AG09319 (cell line): ENCODE results near the gene GRID1.

Experiments
- DNase-seq: peaks from one replicate; pipeline ENCODE4 v3.0.0-alpha.2; 2010; ENCODE audit warnings: low read depth; ENCODE audit errors: extremely low read depth
- TF ChIP-seq, protein P1 (sequence below): IDR thresholded peaks from 2 replicates; pipeline ENCODE4 v1.5.1; 2011; ENCODE audit warnings: low read depth, mild to moderate bottlenecking, inconsistent platforms, low read length, moderate library complexity

Gene GRID1

DNA sequence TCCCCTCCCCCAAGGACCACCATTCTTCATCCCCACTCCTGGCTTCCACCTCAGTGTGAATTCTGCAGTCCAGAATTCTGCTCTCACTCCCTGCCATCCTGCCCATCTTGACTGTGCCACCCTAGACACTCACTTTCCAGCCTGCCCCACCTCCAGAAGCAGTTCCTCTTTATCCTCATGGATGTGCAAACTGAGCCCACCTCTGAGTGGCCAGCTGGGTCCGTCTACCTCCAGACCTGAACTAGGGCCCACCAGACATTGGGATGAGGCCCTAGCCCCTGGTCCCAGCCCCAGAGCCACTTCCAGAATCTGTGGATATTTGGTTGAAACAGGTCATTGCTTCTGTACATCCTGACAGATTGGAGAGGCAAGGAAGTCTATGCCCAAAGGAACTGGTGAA, 58.5 kb downstream of the GRID1 start:
- TF ChIP-seq, protein P1, sequence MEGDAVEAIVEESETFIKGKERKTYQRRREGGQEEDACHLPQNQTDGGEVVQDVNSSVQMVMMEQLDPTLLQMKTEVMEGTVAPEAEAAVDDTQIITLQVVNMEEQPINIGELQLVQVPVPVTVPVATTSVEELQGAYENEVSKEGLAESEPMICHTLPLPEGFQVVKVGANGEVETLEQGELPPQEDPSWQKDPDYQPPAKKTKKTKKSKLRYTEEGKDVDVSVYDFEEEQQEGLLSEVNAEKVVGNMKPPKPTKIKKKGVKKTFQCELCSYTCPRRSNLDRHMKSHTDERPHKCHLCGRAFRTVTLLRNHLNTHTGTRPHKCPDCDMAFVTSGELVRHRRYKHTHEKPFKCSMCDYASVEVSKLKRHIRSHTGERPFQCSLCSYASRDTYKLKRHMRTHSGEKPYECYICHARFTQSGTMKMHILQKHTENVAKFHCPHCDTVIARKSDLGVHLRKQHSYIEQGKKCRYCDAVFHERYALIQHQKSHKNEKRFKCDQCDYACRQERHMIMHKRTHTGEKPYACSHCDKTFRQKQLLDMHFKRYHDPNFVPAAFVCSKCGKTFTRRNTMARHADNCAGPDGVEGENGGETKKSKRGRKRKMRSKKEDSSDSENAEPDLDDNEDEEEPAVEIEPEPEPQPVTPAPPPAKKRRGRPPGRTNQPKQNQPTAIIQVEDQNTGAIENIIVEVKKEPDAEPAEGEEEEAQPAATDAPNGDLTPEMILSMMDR = no peak
- no peak for DNase-seq

DNA sequence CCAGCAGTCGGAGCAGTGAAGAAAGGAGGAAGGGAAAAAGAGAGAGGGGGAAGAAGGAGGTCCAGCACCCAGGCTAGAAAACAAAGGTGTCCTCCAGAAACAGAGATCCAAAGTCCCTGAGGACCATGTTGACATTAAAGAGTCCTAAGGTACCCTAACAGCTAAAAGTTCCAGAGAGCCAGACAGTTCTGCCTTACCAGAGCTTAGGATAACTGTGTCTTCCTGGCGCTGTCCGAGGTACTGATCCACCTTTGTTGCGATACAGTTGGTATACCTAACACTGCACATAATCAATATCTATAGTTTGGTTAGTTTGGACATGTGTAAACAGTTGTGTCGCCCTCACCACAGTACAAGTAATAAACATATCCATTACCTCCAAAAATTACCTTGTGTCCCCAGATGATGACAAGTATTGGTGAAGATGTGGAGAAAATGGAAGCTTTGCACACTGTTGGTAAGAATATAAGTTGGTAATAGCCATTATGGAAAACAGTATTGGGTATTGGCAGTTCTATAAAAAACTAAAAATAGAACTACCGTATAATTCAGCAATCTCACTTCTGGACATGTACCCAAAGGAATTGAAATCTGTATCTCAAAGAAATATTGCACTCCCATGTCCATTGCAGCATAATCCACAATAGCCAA, 59.8 kb downstream of the GRID1 start:
- TF ChIP-seq, protein P1 = no peak

DNA sequence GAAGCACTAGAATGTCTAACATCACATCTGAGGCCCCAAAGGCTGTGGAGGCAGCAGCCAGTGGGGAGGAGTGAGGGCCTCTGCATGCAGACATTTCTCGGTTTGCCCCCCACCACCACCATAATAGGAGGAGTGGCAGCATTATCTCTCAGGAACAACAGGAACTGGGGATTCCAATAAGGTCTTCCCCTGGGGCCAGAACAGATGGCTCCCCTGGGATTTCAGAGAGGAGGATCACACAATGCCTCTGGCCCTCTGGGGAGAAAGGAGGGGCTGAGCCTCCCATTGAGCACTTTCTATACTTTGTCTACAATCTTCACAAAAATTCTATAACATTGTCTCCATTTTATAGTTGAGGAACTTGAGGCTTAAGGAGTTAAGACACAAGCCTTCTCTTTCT, 61.1 kb downstream of the GRID1 start:
- DNase-seq = no peak
- TF ChIP-seq, protein P1 = no peak

More for the DNA sequence above, 59.8 kb downstream of the GRID1 start:
- DNase-seq = no peak

DNA sequence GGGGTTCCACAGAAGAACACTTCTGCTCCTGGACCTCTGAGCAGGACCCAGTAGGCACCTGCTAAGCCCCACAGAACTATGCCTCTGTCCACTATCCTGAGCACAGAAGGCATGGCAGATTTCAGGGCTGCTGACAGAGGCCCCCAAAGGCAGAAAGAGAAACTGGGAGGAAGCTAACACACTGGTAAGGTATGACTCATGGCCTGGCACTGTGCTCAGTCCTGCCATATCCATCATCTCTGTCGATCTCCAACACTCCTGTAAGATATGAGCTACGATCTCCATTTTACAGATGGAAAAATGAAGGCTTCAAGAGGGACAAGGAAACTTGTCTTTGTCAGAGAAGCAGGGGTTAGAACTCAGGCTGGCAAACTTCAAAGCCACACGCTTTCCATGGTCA, 62.2 kb downstream of the GRID1 start:
- TF ChIP-seq, protein P1 = no peak
- DNase-seq = no peak

DNA sequence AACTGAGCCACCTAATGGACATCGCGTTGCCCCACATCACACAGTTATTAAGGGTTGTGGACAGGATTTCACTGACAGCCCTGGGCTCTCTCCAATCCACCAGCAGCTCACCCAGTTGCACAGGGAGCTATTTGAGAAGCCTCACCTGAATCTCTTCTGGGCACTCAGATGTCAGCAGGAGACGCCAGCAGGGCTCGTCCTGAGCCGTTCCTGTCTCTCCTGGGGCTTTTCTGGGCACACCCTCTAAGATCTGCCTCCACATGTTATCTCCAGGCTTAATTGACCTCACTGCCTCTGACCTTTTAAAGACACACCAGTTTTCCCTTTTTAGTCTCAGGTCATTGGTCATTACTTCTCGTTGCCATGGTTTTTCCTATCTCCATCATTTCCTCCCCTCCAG, 63.0 kb downstream of the GRID1 start:
- TF ChIP-seq, protein P1 = no peak
- DNase-seq = no peak

DNA sequence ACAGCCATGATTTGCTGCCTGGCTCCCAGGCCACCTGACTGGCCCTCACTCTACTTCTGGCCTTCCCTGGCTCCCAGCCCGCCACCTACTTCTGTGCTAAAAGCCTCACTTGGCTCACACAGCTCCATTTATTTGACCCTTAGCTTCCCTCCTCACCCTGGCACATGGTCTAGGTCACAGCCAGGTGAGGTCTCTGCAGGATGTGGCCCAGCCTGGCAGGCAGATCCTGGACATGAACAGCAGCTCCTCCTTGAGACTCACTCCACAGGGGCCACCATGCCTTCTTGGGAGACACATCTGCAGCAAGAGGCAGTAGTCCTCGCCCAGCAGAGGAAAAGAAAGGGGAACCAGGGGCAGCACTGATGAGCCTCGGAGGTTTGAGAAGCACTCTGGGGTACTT, 64.6 kb downstream of the GRID1 start:
- no peak for DNase-seq
- TF ChIP-seq, protein P1 = no peak

DNA sequence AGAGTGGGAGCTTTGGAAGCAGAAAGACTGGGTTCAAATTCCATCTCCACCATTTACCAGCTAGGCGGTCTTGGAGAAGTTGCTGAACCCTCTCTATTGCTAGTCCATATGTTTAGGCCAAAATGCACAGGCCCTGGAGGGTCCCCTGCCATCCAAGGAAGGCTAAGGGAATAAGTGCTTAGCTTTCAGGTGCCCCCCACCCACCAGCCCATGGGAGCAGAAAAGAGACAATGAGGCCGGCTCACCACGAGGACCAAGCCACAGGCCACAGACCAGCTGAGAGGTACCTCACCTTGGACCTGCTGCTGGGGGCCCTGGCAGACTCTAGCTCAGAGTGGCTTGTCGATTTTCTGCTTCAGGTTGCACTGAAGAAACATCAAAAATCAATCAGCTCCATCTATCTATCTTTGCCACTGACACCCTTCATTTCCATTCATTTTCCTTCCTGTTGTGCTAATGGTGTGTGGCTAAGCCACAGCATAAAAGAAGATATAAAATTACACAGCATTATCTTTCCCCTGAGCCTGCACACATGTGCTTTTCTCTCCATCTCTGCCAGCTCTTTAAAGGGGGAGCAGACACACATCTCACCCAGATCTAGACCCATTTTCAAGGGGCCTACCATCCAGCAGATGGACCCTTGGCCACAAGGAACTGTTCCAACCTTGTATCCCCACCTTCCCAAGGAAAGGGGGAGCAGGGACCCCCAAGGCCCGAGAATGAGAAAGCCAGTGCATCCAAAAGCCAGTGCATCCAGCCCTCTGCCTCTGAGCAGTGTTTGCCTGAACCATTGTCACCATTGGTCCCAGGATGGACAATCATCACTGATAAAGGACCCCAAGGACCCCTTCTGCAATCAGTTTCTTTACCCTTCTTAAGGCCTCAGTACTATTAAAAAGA, 65.4 kb downstream of the GRID1 start:
- DNase-seq = no peak

More for the DNA sequence above, 65.4 kb downstream of the GRID1 start:
- TF ChIP-seq, protein P1 = no peak
